A549 (cell line): Measurements from ENCODE around the gene NENF.

ENCODE experiments used
- BHLHE40 ChIP-seq: IDR thresholded peaks from 2 replicates; pipeline ENCODE4 v1.6.1; 2012; ENCODE audit warnings: low read depth, low read length, inconsistent platforms
- CTCF ChIP-seq: fragments of >200 bp; sonication (Bioruptor Twin); formaldehyde crosslinking; IDR thresholded peaks from 3 replicates; pipeline ENCODE4 v1.5.1; 2016
- HOXA7 ChIP-seq: fragments of 250-450 bp; sonication (Bioruptor Pico); IDR thresholded peaks from 2 replicates; pipeline ENCODE4 v1.5.0; 2020; ENCODE audit warnings: mild to moderate bottlenecking, moderate library complexity
- MAX ChIP-seq: IDR thresholded peaks from 2 replicates; pipeline ENCODE4 v1.6.1; 2012
- POLR2A ChIP-seq: IDR thresholded peaks from 2 replicates; pipeline ENCODE4 v1.6.1; 2012; ENCODE audit warnings: mild to moderate bottlenecking, low read length
- RAD21 ChIP-seq, 2 experiments: fragments of >200 bp in 1 of 2; sonication (Bioruptor Twin) in 1 of 2; formaldehyde crosslinking in 1 of 2; IDR thresholded peaks in 1 of 2; conservative IDR thresholded peaks in 1 of 2; 2 replicates in 1 of 2; 3 replicates in 1 of 2; pipeline ENCODE4 v1.6.1; 2012 to 2018; ENCODE audit warnings: inconsistent platforms in 1 of 2
- RARB ChIP-seq: fragments of 250-450 bp; sonication (Bioruptor Pico); IDR thresholded peaks from 2 replicates; pipeline ENCODE4 v1.8.0; 2021; ENCODE audit warnings: mild to moderate bottlenecking, moderate library complexity
- SREBF2 ChIP-seq: fragments of 450-650 bp; IDR thresholded peaks from 2 replicates; pipeline ENCODE4 v1.6.1; 2014; ENCODE audit warnings: mild to moderate bottlenecking, moderate library complexity

- peak; percentile 87 for TF ChIP-seq CTCF
- 0 out of 2 replicates have a peak, but pooled peaks have one; percentile 38 for TF ChIP-seq MAX
- TF ChIP-seq HOXA7 (CRISPR knock-in tag): peak; percentile 85
- TF ChIP-seq BHLHE40: no peak
- peak; percentile 95 for TF ChIP-seq RAD21 (conservative IDR thresholded peaks at IDR 0.05 in 1 of 2, IDR thresholded peaks at IDR 0.05 in 1 of 2)
- no peak for TF ChIP-seq POLR2A
- no peak; the same call in 1 of the 2 replicates for TF ChIP-seq RARB (CRISPR knock-in tag)
- TF ChIP-seq SREBF2: no peak
Measured at GRCh38 chr1:212477014-212477679, 44.4 kb downstream of the NENF start.
